ENCODE measurements around the gene FN1. TPM values are rescaled to one million over a fixed set of nuclear protein-coding genes. Genes with fewer than 3 reads are reported as not detected.

FN1 gene
- total RNA-seq, 3 donors from 2014 or later (not counting 1 experiment from before 2014, with no cell fraction given) = 0.30 TPM; not detected in 2

GRCh38 chr2:215401896-215402379, 33.9 kb downstream of the FN1 start:
- Mint-ChIP-seq H3K27me3 (ENCODE audit: low read depth in 2 of 2) (peaks cover 9 to 26% of the 10 kb centered on the region in 2 donors), H3K4me1 (no peaks in the 10 kb centered on the region), H3K36me3 (no peaks in the 10 kb centered on the region), H3K9me3 (no peaks in the 10 kb centered on the region), H3K27ac (no peak overlapping the region), H3K4me3 (no peak overlapping the region)
- H3K4me1 ChIP-seq (ENCODE audit: control insufficient read depth, insufficient read depth, low read length) = no peaks in the 10 kb centered on the region
- intact Hi-C loops (cut with micrococcal nuclease) = no loop called here
- H3K36me3 ChIP-seq (ENCODE audit: control insufficient read depth, insufficient read depth, low read length) = no peaks in the 10 kb centered on the region
- H3K27me3 ChIP-seq (ENCODE audit: control insufficient read depth, insufficient read depth, low read length) = no peaks in the 10 kb centered on the region
- 25% methylated on average over 2 of the region's 3 CpGs for WGBS (ENCODE audit: insufficient coverage)
- H3K27ac ChIP-seq (ENCODE audit: low read length) = no peak overlapping the region
- no peaks in the 10 kb centered on the region for H3K9me3 ChIP-seq (ENCODE audit: control insufficient read depth, insufficient read depth, low read length)
- H3K4me3 ChIP-seq (ENCODE audit: low read length) = no peak overlapping the region
- TF ChIP-seq CTCF (IDR thresholded peaks at IDR 0.05) = no peak
- ATAC-seq = no peak
- no peak for DNase-seq

GRCh38 chr2:215399067-215399716, 36.7 kb downstream of the FN1 start:
- no peak overlapping the region for H3K4me3 Mint-ChIP-seq
- no peak for ATAC-seq
- 70% methylated on average over 1 of the region's 3 CpGs for WGBS (ENCODE audit: insufficient coverage)
- no peak overlapping the region for H3K27ac ChIP-seq (ENCODE audit: low read length)
- H3K9me3 Mint-ChIP-seq = no peaks in the 10 kb centered on the region
- H3K27ac Mint-ChIP-seq = no peak overlapping the region
- intact Hi-C loops (cut with micrococcal nuclease) = no loop called here
- H3K9me3 ChIP-seq (ENCODE audit: control insufficient read depth, insufficient read depth, low read length) = no peaks in the 10 kb centered on the region
- peaks cover 7 to 31% of the 10 kb centered on the region in 2 donors for H3K27me3 Mint-ChIP-seq (ENCODE audit: low read depth in 2 of 2)
- H3K27me3 ChIP-seq (ENCODE audit: control insufficient read depth, insufficient read depth, low read length) = no peaks in the 10 kb centered on the region
- H3K4me3 ChIP-seq (ENCODE audit: low read length) = no peak overlapping the region
- H3K4me1 Mint-ChIP-seq = no peaks in the 10 kb centered on the region
- no peaks in the 10 kb centered on the region for H3K4me1 ChIP-seq (ENCODE audit: control insufficient read depth, insufficient read depth, low read length)
- DNase-seq = no peak
- H3K36me3 ChIP-seq (ENCODE audit: control insufficient read depth, insufficient read depth, low read length) = no peaks in the 10 kb centered on the region
- no peaks in the 10 kb centered on the region for H3K36me3 Mint-ChIP-seq
- TF ChIP-seq CTCF (IDR thresholded peaks at IDR 0.05) = no peak

GRCh38 chr2:215397632-215398341, 38.1 kb downstream of the FN1 start:
- Histone ChIP-seq H3K27me3 (ENCODE audit: control insufficient read depth, insufficient read depth, low read length) (no peaks in the 10 kb centered on the region), H3K4me1 (ENCODE audit: control insufficient read depth, insufficient read depth, low read length) (no peaks in the 10 kb centered on the region), H3K36me3 (ENCODE audit: control insufficient read depth, insufficient read depth, low read length) (no peaks in the 10 kb centered on the region), H3K9me3 (ENCODE audit: control insufficient read depth, insufficient read depth, low read length) (no peaks in the 10 kb centered on the region), H3K27ac (ENCODE audit: low read length) (no peak overlapping the region), H3K4me3 (ENCODE audit: low read length) (no peak overlapping the region)
- DNase-seq (no peak), ATAC-seq (no peak)
- peaks cover 7 to 35% of the 10 kb centered on the region in 2 donors for H3K27me3 Mint-ChIP-seq (ENCODE audit: low read depth in 2 of 2)
- intact Hi-C loops (cut with micrococcal nuclease) = no loop called here
- no peaks in the 10 kb centered on the region for H3K9me3 Mint-ChIP-seq
- H3K4me3 Mint-ChIP-seq = no peak overlapping the region
- H3K4me1 Mint-ChIP-seq = no peaks in the 10 kb centered on the region
- H3K27ac Mint-ChIP-seq = no peak overlapping the region
- no peaks in the 10 kb centered on the region for H3K36me3 Mint-ChIP-seq
- 86% methylated on average over 8 of the region's 9 CpGs for WGBS (ENCODE audit: insufficient coverage)
- TF ChIP-seq CTCF (IDR thresholded peaks at IDR 0.05) = no peak
